Measurements from ENCODE around the gene PTP4A2. TPM values are rescaled to one million over a fixed set of nuclear protein-coding genes. Genes with fewer than 3 reads are reported as not detected.

Gene PTP4A2
- total and polyA plus RNA-seq, 2 of the 13 experiments (the other 11 are each of a cell fraction or from before 2014, with no cell fraction given) = 173 to 225 TPM

- TF ChIP-seq HOMEZ (CRISPR knock-in tag; IDR thresholded peaks at IDR 0.05; ENCODE audit: low read depth) = no peak
- TF ChIP-seq HNRNPH1 (optimal IDR thresholded peaks at IDR 0.05; ENCODE audit: low read depth, low read length) = no peak
- no peak for TF ChIP-seq PCBP1 (IDR thresholded peaks at IDR 0.05; ENCODE audit: borderline replicate concordance, low read depth, low read length)
Measured at GRCh38 chr1:31981972-31982371, 43.8 kb upstream of the PTP4A2 start (continued).

GRCh38 chr1:31981456-31981839 lies 43.3 kb upstream of the PTP4A2 start:
- no peaks in the 10 kb centered on the region for H3K79me2 ChIP-seq (ENCODE audit: insufficient read depth, low read length)
- FAIRE-seq (no peak), DNase-seq (ENCODE audit: low spot score) (no peak), ATAC-seq (no peak)
- in situ Hi-C loops (cut with HindIII; ENCODE audit: extremely low pct_ligation_motif_present, low pct_unique_long_range_greater_than_20kb) (no loop called here), intact Hi-C loops (cut with micrococcal nuclease; ENCODE audit: unreplicated experiment) (no loop called here)
- no TSS peak for BruUV-seq (replicated peaks)
- H3K4me2 ChIP-seq (ENCODE audit: low read depth, low read length) = no peak overlapping the region
- no peak overlapping the region for H3K27ac ChIP-seq (ENCODE audit: extremely low read length, insufficient read depth, low read length)
- CTCF ChIA-PET (ENCODE audit: low intra/inter-chr PET ratio, low total read pairs) = no interaction called here
- POLR2A ChIA-PET = no interaction called here
- no peaks in the 10 kb centered on the region for H3K36me3 ChIP-seq (replicated peaks in 1 of 2; ENCODE audit: control insufficient read depth in 1 of 2, insufficient read depth in 2 of 2, low read length in 2 of 2)
- H3K9me3 ChIP-seq (ENCODE audit: low read length) = no peaks in the 10 kb centered on the region
- TF ChIP-seq ZNF441 (CRISPR knock-in tag; IDR thresholded peaks at IDR 0.05; ENCODE audit: borderline replicate concordance) (no peak), ZNF253 (CRISPR knock-in tag; IDR thresholded peaks at IDR 0.05; ENCODE audit: borderline replicate concordance) (no peak), ZNF652 (CRISPR knock-in tag; IDR thresholded peaks at IDR 0.05; ENCODE audit: borderline replicate concordance, low read depth) (no peak)
- H3K9ac ChIP-seq (ENCODE audit: insufficient read depth, low read depth, low read length) = no peak overlapping the region
- H4K20me1 ChIP-seq (ENCODE audit: insufficient read depth, low read length) = no peaks in the 10 kb centered on the region
- H3K4me1 ChIP-seq (ENCODE audit: insufficient read depth, low read length) = peaks cover 7% of the 10 kb centered on the region; the same call in 1 of the 2 replicates
- H3K4me3 ChIP-seq (replicated peaks in 1 of 3; ENCODE audit: insufficient read depth in 1 of 3, low read depth in 2 of 3, low read length in 3 of 3) = no peak overlapping the region
- H2AFZ ChIP-seq (ENCODE audit: low read length) = no peak overlapping the region
- no peaks in the 10 kb centered on the region for H3K27me3 ChIP-seq (ENCODE audit: control insufficient read depth in 1 of 2, insufficient read depth in 2 of 2, low read length in 2 of 2)
- 32% methylated on average over 2 of the region's 2 CpGs for WGBS (ENCODE audit: low lambda C conversion rate)

All from HepG2 (cell line).